Endometrium (tissue), 2 donors: ENCODE measurements around the gene RLN1.
A peak's percentile ranks its signal among the peaks of the same experiment; 100 is the strongest.
"Not testable (repeated sequence)": the region's sequence is repeated elsewhere in the genome, so short reads cannot be mapped to it uniquely, and the experiment has no call there.

Source experiments
- FAIRE-seq: peaks from 2 replicates; lab custom pipeline; 2012; peaks lifted over from hg19 to GRCh38; lab: Jason Lieb, UNC
- donor health status: control.
- donor health status: control.

Gene RLN1

GRCh38 chr9:5321601-5322000 is 18.1 kb downstream of the RLN1 start:
- FAIRE-seq: not testable (repeated sequence)

- peak; percentile 46 for FAIRE-seq
These were observed 18.6 kb downstream of the RLN1 start for GRCh38 chr9:5321058-5321457.

DNA sequence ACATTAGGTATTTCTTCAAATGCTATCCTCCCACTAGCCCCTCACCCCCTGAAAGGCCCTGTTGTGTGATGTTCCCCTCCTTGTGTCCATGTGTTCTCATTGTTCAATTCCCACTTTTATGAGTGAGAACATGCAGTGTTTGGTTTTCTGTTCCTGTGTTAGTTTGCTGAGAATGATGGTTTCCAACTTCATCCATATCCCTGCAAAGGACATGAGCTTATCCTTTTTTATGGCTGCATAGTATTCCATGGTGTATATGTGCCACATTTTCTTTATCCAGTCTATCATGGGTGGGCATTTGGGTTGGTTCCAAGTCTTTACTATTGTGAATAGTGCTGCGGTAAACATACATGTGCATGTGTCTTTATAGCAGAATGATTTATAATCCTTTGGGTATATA is 23.3 kb downstream of the RLN1 start:
- FAIRE-seq: not testable (repeated sequence)

DNA sequence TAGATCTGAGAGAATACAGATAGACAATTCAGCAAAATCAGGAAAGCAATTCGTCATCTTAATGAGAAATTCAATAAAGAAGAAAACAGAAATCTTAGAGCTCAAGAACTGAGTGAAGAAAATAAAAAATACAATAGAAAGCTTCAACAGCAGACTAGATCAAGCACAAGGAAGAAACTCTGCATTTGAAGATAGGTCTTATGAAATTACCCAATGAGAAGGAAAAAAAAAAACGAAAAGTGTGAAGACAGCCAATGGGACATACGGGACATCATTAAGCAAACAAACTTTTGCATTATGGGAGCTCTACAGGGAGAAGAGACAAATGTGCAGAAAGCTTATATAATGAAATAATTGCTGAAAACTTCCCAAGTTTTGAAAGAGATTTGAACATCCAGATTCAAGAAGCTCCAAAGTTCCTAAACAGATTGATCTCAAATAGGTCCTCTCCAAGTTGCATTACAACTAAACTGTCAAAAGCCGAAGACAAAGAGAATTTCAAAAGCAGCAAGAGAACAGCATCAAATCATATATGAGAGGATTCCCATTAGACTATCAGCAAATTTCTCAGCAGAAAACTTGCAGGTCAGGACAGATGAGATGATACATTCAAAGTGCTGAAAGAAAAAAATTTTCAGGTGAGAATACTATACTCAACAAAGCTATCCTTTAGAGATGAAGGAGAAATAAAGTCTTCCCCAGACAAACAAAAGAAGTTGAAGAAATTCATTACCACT is 24.3 kb downstream of the RLN1 start:
- FAIRE-seq: no peak

GRCh38 chr9:5310851-5311250 is 28.8 kb downstream of the RLN1 start:
- no peak for FAIRE-seq

DNA sequence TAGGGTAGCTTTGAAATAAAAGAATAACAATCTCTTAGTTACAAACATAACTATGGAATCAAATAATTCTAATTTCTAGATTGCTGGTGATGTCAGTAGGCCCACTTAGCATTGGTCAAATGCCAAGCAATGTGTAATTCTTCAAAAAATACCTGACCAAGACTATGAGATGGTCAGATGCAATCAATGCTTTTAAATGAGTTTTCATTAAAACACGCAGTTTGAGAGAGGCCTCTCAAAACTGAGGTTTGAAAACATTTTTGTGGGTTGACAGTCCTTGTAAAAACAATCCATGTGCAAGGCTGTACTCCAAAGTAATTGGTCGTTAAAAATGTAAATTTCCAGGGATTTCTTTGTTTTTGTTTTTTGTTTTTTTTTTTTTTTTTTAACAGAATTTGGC is 33.9 kb downstream of the RLN1 start:
- peak; percentile 58 for FAIRE-seq

DNA sequence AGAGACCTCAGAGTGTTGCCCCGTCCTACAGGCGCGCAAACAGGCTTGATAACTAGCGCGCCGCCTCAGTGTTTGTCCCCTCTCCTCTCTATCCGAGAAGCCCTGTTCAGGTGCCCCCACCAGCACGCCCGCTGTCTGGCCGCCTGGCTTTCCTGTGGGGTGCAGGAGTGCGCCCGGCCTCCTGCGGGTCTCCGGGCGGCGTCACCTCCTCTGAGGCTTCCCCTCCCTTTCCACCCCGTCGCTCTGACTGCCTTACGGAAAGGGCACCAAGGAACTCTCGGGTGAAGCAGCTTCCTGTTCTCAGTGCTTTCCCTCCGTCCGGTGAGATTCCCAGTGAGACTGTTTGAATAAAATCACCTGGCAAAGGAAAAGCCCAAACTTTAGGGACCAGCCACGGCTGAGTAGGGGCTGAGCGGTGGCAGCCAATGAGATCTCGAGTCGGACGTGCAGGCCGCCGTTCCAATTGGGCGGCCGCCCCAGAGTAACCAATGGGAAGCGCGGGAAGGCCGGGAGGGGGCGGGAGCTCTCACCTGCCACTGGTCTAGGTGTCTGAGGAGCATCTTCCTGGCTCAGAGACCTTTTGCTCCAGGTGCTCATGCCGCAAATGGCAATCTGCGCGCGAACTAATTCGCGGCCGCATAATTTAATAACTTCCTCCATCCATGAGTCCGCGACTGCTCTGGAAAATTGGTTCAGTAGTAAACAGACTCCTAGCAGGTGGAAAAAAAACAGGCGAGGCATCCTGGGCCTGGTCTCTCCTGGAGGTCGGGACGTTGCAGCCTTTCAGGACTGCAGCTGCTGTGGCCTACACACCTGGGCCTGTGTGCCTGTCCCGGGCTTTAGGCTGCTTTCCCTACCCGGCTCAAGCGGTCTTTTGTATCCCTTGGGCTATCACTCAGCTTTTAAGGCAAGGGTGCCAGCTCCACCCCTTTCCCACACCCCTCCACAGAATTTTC is 35.6 kb downstream of the RLN1 start, which contains the start of gene RLN2:
RLN2 (minus strand) TSS at position 877 of the 956 bp plus-strand sequence; CDS start at position 741, 136 bp downstream.
- peak; percentile 97 for FAIRE-seq

DNA sequence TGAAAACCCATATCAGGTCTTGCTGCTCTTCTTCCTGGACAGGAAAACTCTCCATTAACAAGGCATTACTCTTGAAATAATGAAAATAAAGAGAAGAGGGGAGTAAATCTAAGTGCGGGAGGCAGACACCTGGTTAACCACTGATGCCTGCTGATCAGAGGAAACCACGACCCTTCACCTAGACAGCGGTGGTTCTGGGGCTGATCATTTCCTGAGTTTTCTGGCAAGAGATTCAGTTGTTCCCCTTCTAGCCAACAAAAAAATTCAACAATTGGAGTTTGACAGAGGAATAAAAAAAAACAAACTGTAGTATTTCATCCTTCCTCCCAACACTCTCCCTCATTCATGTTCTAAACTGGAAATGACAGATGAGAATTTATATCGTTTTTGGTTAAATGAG is 38.1 kb downstream of the RLN1 start:
- FAIRE-seq: no peak

- FAIRE-seq: no peak
These were observed 47.5 kb downstream of the RLN1 start for GRCh38 chr9:5292141-5292540.

- FAIRE-seq: no peak
These were observed 51.1 kb downstream of the RLN1 start for GRCh38 chr9:5288591-5288990.

- FAIRE-seq: no peak
These were observed 53.4 kb downstream of the RLN1 start for GRCh38 chr9:5286262-5286661.
